HG03342 (cell line): Measurements from ENCODE around the gene SFXN4.
A peak's percentile ranks its signal among the peaks of the same experiment; 100 is the strongest.
"Not testable (repeated sequence)": the region's sequence is repeated elsewhere in the genome, so short reads cannot be mapped to it uniquely, and the experiment has no call there.

Experiments
- ATAC-seq: cut with Tn5 transposase; IDR thresholded peaks from one replicate; pipeline ENCODE4 v1.9.1; 2021; ENCODE audit warnings: mild to moderate bottlenecking, moderate library complexity; ENCODE audit not compliant: unreplicated experiment

SFXN4 gene

DNA sequence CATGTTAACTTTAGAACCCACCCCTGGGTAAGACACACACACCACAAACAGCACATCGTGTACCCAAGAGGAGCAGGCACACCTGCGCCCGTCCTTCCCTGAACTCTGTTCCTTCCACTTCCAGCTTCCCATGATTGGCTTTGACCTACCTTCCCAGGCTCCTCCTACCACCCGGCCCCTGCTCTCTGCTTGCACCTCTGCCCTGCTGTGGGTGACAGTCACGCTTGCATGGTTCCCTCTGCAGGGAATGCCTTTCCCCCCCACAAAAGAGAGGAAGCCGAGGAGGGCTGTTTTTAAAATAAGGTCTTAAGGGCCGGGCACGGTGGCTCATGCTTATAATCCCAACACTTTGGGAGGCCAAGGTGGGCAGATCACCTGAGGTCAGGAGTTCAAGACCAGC, 16.4 kb downstream of the SFXN4 start:
- no peak for ATAC-seq

DNA sequence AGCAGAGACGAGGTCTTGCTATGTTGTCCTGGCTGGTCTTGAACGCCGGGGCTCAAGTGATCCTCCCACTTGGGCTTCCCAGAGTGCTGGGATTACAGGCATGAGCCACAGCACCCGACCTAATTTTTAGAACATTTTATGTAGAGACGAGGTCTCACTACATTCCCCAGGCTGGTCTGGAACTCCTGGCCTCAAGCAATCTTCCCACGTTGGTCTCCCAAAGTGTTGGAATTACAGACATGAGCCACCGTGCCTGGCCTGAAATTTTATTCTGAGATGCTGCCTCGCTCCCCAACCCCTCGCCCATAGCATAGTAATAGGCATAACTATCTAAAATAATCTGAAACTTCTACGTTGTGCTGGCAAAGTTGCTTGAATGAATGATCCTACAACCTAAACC, 21.9 kb downstream of the SFXN4 start:
- ATAC-seq = no peak

- no peak for ATAC-seq
These were observed 24.8 kb downstream of the SFXN4 start for GRCh38 chr10:119140603-119141245.

DNA sequence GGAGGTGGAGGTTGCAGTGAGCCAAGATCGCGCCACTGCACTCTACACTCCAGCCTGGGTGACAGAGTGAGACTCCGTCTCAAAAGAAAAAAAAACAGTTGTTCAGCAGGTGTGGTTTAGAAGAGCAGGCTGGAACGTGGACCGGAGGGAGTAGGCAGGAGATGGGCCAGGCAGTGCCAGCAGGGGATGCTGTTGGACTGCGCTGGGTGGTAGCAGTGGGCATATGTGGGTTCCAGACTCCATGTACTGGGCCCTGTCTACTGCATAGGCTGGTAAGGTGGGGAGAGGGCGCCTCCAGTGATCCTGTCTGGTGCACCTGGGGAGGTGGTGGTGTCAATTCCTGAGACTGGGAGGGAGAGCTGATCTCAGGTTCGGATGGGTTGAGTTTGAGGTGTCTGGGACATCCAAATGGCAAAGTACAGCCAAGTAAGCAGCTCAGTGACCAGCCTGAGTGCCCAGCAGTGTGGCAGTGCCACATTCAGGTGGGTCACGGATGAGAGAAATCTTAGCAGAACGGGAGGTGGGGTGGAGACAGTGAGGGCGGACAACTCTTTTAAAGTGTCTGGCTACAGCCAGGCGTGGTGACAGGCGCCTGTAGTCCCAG, 25.9 kb downstream of the SFXN4 start:
- ATAC-seq = no peak

- no peak for ATAC-seq
These were observed 26.9 kb downstream of the SFXN4 start for GRCh38 chr10:119138346-119139306.

GRCh38 chr10:119137878-119138277, 27.6 kb downstream of the SFXN4 start:
- not testable (repeated sequence) for ATAC-seq

- ATAC-seq = no peak
These were observed 29.4 kb downstream of the SFXN4 start for GRCh38 chr10:119136084-119136483.

DNA sequence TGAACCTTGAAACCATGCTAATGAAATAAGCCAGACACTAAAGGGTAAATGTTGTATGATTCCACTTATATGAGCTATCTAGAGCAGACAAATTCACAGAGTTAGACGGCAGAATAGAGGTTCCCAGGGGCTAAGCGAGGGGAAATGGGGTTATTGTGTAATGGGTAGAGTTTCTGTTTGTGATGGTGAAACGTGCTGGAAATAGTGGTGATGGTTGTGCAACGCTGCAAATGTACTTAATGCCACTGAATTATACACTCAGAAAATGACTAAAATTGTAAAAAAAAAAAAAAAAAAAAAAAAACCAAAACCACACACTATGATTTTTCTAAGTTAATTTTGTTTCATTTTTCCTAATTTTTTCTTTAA, 30.0 kb downstream of the SFXN4 start:
- no peak for ATAC-seq

DNA sequence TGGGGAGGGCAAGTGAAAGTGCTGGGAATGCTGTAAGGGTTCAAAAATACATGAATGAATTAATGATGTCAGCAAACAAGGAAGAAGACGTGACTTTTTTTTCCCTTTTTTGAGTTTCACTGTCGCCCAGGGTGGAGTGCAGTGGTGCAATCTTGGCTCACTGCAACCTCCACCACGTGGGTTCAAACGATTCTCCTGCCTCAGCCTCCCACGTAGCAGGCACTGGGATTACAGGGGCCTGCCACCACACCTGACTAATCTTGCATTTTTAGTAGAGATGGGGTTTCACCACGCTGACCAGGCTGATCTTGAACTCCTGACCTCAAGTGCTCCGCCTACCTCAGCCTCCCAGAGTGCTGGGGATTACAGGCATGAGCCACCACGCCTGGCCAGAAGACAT, 31.6 kb downstream of the SFXN4 start:
- ATAC-seq = no peak

- ATAC-seq = no peak
These were observed 32.8 kb downstream of the SFXN4 start for GRCh38 chr10:119132521-119133345.

- ATAC-seq = peak; percentile 75
These were observed 33.8 kb downstream of the SFXN4 start for GRCh38 chr10:119131512-119132240.

DNA sequence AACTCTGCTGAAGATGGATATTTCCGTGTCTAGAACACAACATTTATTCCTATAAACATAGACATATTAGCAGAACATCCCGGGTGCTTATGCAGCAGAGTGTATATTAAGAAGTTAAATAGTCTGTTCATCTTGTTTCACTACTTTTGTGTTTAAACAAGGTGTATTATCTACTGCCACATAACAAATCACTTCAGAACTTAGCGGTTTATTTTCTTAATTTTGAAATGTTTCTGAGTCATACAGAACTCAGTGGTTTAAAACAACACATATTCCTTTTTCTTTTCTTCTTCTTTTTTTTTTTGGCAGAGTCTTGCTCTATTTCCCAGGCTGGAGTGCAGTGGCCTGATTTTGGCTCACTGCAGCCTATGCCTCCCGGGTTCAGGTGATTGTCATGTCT, 35.8 kb downstream of the SFXN4 start:
- no peak for ATAC-seq

DNA sequence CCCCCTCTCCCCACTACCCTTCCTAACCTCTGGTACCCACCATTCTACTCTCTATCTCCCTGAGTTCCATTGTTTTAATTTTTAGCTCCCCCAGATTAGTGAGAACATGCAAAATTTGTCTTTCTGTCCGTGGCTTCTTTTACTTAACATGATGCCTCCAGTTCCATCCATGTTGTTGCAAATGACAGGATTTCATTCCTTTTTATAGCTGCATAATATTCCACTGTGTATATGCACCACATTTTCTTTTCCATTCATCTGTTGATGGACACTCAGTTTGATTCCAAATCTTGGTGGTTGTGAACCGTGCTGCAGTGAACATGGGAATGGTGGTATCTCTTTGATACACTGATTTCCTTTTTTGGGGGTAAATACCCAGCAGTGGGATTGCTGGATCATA, 39.6 kb downstream of the SFXN4 start:
- no peak for ATAC-seq

GRCh38 chr10:119120875-119121274, 44.6 kb downstream of the SFXN4 start:
- no peak for ATAC-seq

- peak; percentile 94 for ATAC-seq
These were observed 45.1 kb downstream of the SFXN4 start for GRCh38 chr10:119120413-119120867.

DNA sequence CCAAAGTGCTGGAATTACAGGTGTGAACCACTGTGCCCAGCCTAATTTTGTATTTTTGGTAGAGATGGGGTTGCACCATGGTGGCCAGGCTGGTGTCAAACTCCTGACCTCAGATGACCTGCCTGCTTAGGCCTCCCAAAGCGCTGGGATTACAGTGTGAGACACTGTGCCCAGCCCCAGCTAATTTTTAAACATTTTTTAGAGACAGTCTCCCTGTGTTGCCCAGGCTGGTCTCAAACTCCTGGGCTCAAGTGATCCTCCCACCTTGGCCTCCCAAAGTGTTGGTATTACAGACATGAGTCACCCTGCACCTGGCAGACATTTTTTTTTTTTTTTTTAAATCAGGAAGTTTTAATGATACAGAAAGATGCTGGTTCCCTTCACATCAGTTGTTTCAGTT, 46.1 kb downstream of the SFXN4 start:
- ATAC-seq = no peak

- no peak for ATAC-seq
These were observed 47.3 kb downstream of the SFXN4 start for GRCh38 chr10:119118231-119118630.

- ATAC-seq = no peak
These were observed 49.1 kb downstream of the SFXN4 start for GRCh38 chr10:119116326-119116951.

DNA sequence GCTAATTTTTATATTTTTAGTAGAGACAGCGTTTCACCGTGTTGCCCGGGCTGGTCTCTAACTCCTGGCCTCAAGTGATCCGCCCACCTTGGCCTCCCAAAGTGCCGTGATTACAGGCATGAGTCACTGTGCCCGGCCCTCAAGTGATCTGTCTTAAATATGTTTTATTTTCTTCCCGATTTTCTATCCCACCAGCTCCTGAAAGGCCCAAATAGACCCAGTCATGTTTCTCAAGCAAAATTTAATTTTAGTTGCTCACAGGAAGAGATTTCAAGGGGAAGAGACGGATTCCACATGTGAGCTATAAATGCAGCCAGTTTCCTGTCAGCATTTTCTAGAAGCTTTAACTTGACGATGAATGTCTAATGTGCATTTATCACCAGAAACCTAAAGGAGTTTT, 49.6 kb downstream of the SFXN4 start:
- no peak for ATAC-seq
